B cell (primary cell): ENCODE results near the gene EDNRA. TPM values are rescaled to one million over a fixed set of nuclear protein-coding genes. Genes with fewer than 3 reads are reported as not detected.

ENCODE experiments used
- ATAC-seq: fragments of 200-7000 bp; cut with Tn5 transposase; one replicate; pipeline ENCODE4 v1.10.0; 2021; ENCODE audit warnings: low read depth, mild to moderate bottlenecking, moderate number of reproducible peaks, moderate library complexity
- CTCF ChIA-PET: fragments of 350-600 bp; sonication (Branson Sonifier 250); formaldehyde crosslinking; loops from one replicate; lab custom pipeline; 2021; ENCODE audit warnings: antibody characterized with exemption, inconsistent platforms; lab: Charles Lee
- POLR2A ChIA-PET: fragments of 350-600 bp; sonication (Branson Sonifier 250); formaldehyde crosslinking; loops from one replicate; lab custom pipeline; 2021; ENCODE audit warnings: antibody characterized with exemption; lab: Charles Lee
- DNase-seq: peaks from one replicate; pipeline ENCODE4 v3.0.0; 2013
- H2AFZ ChIP-seq: 2 replicates; pipeline ENCODE4 v1.6.1; 2012; ENCODE audit warnings: mild to moderate bottlenecking, low read depth, low read length; ENCODE audit not compliant: insufficient read depth, poor library complexity, severe bottlenecking
- H3K27ac ChIP-seq, 2 donors: 1 replicate in 1 of 2; 2 replicates in 1 of 2; pipeline ENCODE4 v1.5.1; 2012 to 2013; ENCODE audit warnings: low read length in 2 of 2, mild to moderate bottlenecking in 2 of 2, moderate library complexity in 1 of 2
- H3K27me3 ChIP-seq, 4 experiments: fragments of 200-600 bp in 1 of 4; sonication (generic) in 1 of 4; replicated peaks in 1 of 4; 1 replicate in 2 of 4; 2 replicates in 2 of 4; pipeline versions ENCODE4 v1.6.1 to v1.7.0; 2013 to 2016; ENCODE audit warnings: low read length in 3 of 4, mild to moderate bottlenecking in 2 of 4, mixed read lengths in 1 of 4, moderate library complexity in 1 of 4; ENCODE audit not compliant: insufficient read depth in 4 of 4, control insufficient read depth in 3 of 4; ENCODE audit errors: control extremely low read depth in 1 of 4
- H3K36me3 ChIP-seq, 2 experiments: replicated peaks in 1 of 2; 1 replicate in 1 of 2; 2 replicates in 1 of 2; pipeline versions ENCODE4 v1.6.1 to v1.7.1; 2013; ENCODE audit warnings: low read length in 1 of 2; ENCODE audit not compliant: insufficient read depth in 2 of 2, control insufficient read depth in 1 of 2; ENCODE audit errors: control extremely low read depth in 1 of 2, extremely low read depth in 1 of 2
- H3K4me1 ChIP-seq, 2 donors: fragments of 200-600 bp in 1 of 2; sonication (generic) in 1 of 2; 1 replicate in 1 of 2; 2 replicates in 1 of 2; pipeline versions ENCODE4 v1.5.1 to v1.6.1; 2013 to 2017; ENCODE audit warnings: low read length in 2 of 2; ENCODE audit not compliant: control insufficient read depth in 2 of 2, insufficient read depth in 2 of 2
- H3K4me2 ChIP-seq: replicated peaks from 2 replicates; pipeline ENCODE3; 2012; ENCODE audit warnings: mild to moderate bottlenecking, low read depth, low read length; ENCODE audit not compliant: poor library complexity, severe bottlenecking
- H3K4me3 ChIP-seq, 5 experiments: fragments of 200-600 bp in 1 of 5; sonication (generic) in 1 of 5; 1 replicate in 3 of 5; 2 replicates in 2 of 5; pipeline versions ENCODE4 v1.5.1 to v1.7.0; 2011 to 2016; ENCODE audit warnings: low read length in 4 of 5, mild to moderate bottlenecking in 4 of 5, low read depth in 2 of 5, control low read depth in 1 of 5, moderate library complexity in 1 of 5; ENCODE audit not compliant: insufficient read depth in 1 of 5; ENCODE audit errors: control extremely low read depth in 1 of 5, extremely low read depth in 1 of 5
- H3K79me2 ChIP-seq: fragments of 200-600 bp; sonication (generic); one replicate; pipeline ENCODE4 v1.6.0; 2016; ENCODE audit warnings: low read length; ENCODE audit not compliant: control insufficient read depth, insufficient read depth
- H3K9ac ChIP-seq: fragments of 200-600 bp; sonication (generic); 2 replicates; pipeline ENCODE4 v1.6.1; 2017; ENCODE audit warnings: mild to moderate bottlenecking, low read length, moderate library complexity
- H3K9me3 ChIP-seq, 3 donors: one replicate each; pipeline versions ENCODE4 v1.6.1 to v1.7.1; 2013; ENCODE audit warnings: low read length in 2 of 3; ENCODE audit not compliant: control insufficient read depth in 2 of 3, insufficient read depth in 1 of 3; ENCODE audit errors: control extremely low read depth in 1 of 3
- H4K20me1 ChIP-seq: 2 replicates; pipeline ENCODE4 v1.6.0; 2012; ENCODE audit warnings: mild to moderate bottlenecking, low read length; ENCODE audit not compliant: insufficient read depth, control insufficient read depth, poor library complexity, severe bottlenecking
- H3K27ac Mint-ChIP-seq: one replicate; pipeline ENCODE4 v1.8.0; 2021; ENCODE audit warnings: mixed read lengths
- H3K27me3 Mint-ChIP-seq: one replicate; pipeline ENCODE4 v1.8.0; 2021; ENCODE audit warnings: mixed read lengths
- H3K4me1 Mint-ChIP-seq: one replicate; pipeline ENCODE4 v1.8.0; 2021; ENCODE audit warnings: mixed read lengths
- H3K4me3 Mint-ChIP-seq: one replicate; pipeline ENCODE4 v1.8.0; 2021; ENCODE audit warnings: mixed read lengths
- H3K9me3 Mint-ChIP-seq: one replicate; pipeline ENCODE4 v1.8.0; 2022; ENCODE audit warnings: mixed read lengths; ENCODE audit not compliant: insufficient read depth
- EZH2 ChIP-seq: IDR thresholded peaks from 2 replicates; pipeline ENCODE4 v1.6.1; 2012; ENCODE audit warnings: borderline replicate concordance, low read depth, mild to moderate bottlenecking, moderate library complexity, low read length; ENCODE audit not compliant: insufficient read depth, poor library complexity, severe bottlenecking
- WGBS: methylation state at CpG from one replicate; pipeline ENCODE4 v1.1.5; 2013; ENCODE audit warnings: missing lambda C conversion rate; ENCODE audit not compliant: insufficient coverage; 5-methylcytosine and 5-hydroxymethylcytosine counted together
- intact Hi-C: fragments of 100-400 bp; cut with micrococcal nuclease; formaldehyde crosslinking; loops from one replicate; pipeline ENCODE4 v1.10.0; 2022
- polyA plus RNA-seq: library from polyadenylated mRNA; depleted of rRNA; stranded (reverse); fragments of >200 nt; gene quantifications from 2 replicates; pipeline ENCODE4 v1.2.3, GENCODE V29; 2012
- total RNA-seq, 2 donors: library from RNA; stranded (reverse); fragments of 120-200 nt in 1 of 2; gene quantifications; 1 replicate in 1 of 2; 2 replicates in 1 of 2; pipeline versions ENCODE4 v1.2.3 to v1.2.4, GENCODE V29; 2013 to 2022
- TF ChIP-seq, protein P1 (sequence below): fragments of 200-600 bp; IDR thresholded peaks from one replicate; pipeline ENCODE4 v1.8.0; 2022; ENCODE audit warnings: antibody characterized with exemption, mild to moderate bottlenecking

EDNRA gene
- total and polyA plus RNA-seq, 2 donors (not counting 1 experiment from before 2014, with no cell fraction given): not detected

DNA sequence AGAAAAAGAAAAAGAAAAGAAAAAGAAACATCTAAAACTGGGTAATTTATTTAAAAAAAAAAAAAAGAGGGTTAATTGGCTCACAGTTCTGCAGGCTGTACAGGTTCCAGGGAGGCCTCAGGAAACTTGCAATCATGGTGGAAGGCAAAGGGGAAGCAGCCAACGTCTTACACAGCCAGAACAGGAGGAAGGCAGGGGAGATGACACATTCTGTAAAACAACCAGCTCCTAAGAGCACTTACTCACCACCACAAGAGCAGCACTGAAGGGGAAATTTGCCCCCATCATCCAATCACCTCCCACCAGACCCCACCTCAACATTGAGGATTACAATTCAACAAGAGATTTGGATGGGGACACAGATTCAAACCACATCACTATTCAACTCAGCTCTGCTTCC lies 99.5 kb downstream of the EDNRA start:
- H3K27ac ChIP-seq: no peak overlapping the region
- H3K4me3 Mint-ChIP-seq: no peak overlapping the region
- POLR2A ChIA-PET: no interaction called here
- H3K27ac Mint-ChIP-seq: no peak overlapping the region
- H3K9ac ChIP-seq: no peak overlapping the region
- peaks cover 0 to 8% (median 4%) of the 10 kb centered on the region in 3 donors for H3K9me3 ChIP-seq
- intact Hi-C loops: no loop called here
- H3K4me1 Mint-ChIP-seq: no peaks in the 10 kb centered on the region
- no peaks in the 10 kb centered on the region for H3K9me3 Mint-ChIP-seq
- ATAC-seq: no peak
- CTCF ChIA-PET: no interaction called here
- H3K27me3 ChIP-seq: peaks cover 0 to 6% (median 2%) of the 10 kb centered on the region in 4 experiments
- DNase-seq: no peak
- H3K27me3 Mint-ChIP-seq: peaks cover 23% of the 10 kb centered on the region
- no peaks in the 10 kb centered on the region for H3K36me3 ChIP-seq
- H2AFZ ChIP-seq: no peak overlapping the region
- no peaks in the 10 kb centered on the region for H4K20me1 ChIP-seq
- H3K4me3 ChIP-seq: no peak overlapping the region
- no peaks in the 10 kb centered on the region for H3K4me1 ChIP-seq
- 40% methylated on average over 1 of the region's 1 CpG for WGBS
- H3K4me2 ChIP-seq: no peak overlapping the region
- H3K79me2 ChIP-seq: no peaks in the 10 kb centered on the region
- TF ChIP-seq EZH2: no peak
- TF ChIP-seq, protein P1, sequence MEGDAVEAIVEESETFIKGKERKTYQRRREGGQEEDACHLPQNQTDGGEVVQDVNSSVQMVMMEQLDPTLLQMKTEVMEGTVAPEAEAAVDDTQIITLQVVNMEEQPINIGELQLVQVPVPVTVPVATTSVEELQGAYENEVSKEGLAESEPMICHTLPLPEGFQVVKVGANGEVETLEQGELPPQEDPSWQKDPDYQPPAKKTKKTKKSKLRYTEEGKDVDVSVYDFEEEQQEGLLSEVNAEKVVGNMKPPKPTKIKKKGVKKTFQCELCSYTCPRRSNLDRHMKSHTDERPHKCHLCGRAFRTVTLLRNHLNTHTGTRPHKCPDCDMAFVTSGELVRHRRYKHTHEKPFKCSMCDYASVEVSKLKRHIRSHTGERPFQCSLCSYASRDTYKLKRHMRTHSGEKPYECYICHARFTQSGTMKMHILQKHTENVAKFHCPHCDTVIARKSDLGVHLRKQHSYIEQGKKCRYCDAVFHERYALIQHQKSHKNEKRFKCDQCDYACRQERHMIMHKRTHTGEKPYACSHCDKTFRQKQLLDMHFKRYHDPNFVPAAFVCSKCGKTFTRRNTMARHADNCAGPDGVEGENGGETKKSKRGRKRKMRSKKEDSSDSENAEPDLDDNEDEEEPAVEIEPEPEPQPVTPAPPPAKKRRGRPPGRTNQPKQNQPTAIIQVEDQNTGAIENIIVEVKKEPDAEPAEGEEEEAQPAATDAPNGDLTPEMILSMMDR: no peak

GRCh38 chr4:147581606-147582350 lies 100.9 kb downstream of the EDNRA start:
- no peak overlapping the region for H3K27ac Mint-ChIP-seq
- peaks cover 25% of the 10 kb centered on the region for H3K27me3 Mint-ChIP-seq
- Histone ChIP-seq H3K79me2 (no peaks in the 10 kb centered on the region), H3K9ac (no peak overlapping the region), H3K27me3 (peaks cover 0 to 6% (median 2%) of the 10 kb centered on the region in 4 experiments), H4K20me1 (no peaks in the 10 kb centered on the region), H3K9me3 (peaks cover 0 to 8% (median 4%) of the 10 kb centered on the region in 3 donors), H3K27ac (no peak overlapping the region), H3K4me3 (no peak overlapping the region), H3K4me1 (no peaks in the 10 kb centered on the region), H3K4me2 (no peak overlapping the region), H3K36me3 (no peaks in the 10 kb centered on the region), H2AFZ (no peak overlapping the region)
- intact Hi-C loops: no loop called here
- no peaks in the 10 kb centered on the region for H3K4me1 Mint-ChIP-seq
- no peaks in the 10 kb centered on the region for H3K9me3 Mint-ChIP-seq
- TF ChIP-seq, protein P1: no peak
- no peak for TF ChIP-seq EZH2
- ChIA-PET POLR2A (no interaction called here), CTCF (no interaction called here)
- ATAC-seq (no peak), DNase-seq (no peak)
- 79% methylated on average over 3 of the region's 6 CpGs for WGBS
- H3K4me3 Mint-ChIP-seq: no peak overlapping the region
